GM12878 (cell line): Measurements from ENCODE around the gene AMHR2. TPM values are rescaled to one million over a fixed set of nuclear protein-coding genes. Genes with fewer than 3 reads are reported as not detected.

Source experiments
- BCL11A ChIP-seq: IDR thresholded peaks from 2 replicates; pipeline ENCODE4 v1.6.1; 2011; ENCODE audit warnings: low read depth, low read length
- CBFB ChIP-seq: IDR thresholded peaks from 2 replicates; pipeline ENCODE4 v1.6.1; 2016; ENCODE audit warnings: antibody characterized with exemption, low read depth
- FOS ChIP-seq: IDR thresholded peaks from 3 replicates; pipeline ENCODE4 v1.6.1; 2011; ENCODE audit warnings: borderline replicate concordance; ENCODE audit not compliant: insufficient read length; ENCODE audit errors: extremely low read depth
- GABPA ChIP-seq: IDR thresholded peaks from 2 replicates; pipeline ENCODE4 v1.6.1; 2014; ENCODE audit warnings: antibody characterized with exemption, low read depth, mild to moderate bottlenecking, inconsistent platforms
- GATAD2B ChIP-seq: fragments of 450-650 bp; conservative IDR thresholded peaks from 2 replicates; pipeline ENCODE4 v1.6.1; 2017; ENCODE audit warnings: low read depth, mild to moderate bottlenecking, moderate library complexity
- IRF3 ChIP-seq: fragments of 450-650 bp; IDR thresholded peaks from 2 replicates; pipeline ENCODE4 v1.6.1; 2014; ENCODE audit warnings: mild to moderate bottlenecking
- JUNB ChIP-seq: IDR thresholded peaks from 2 replicates; pipeline ENCODE4 v1.6.1; 2016; ENCODE audit warnings: antibody characterized with exemption, mild to moderate bottlenecking
- LARP7 ChIP-seq: fragments of 450-650 bp; IDR thresholded peaks from 2 replicates; pipeline ENCODE4 v1.6.1; 2017; ENCODE audit warnings: mild to moderate bottlenecking
- MXI1 ChIP-seq: fragments of 150-350 bp; IDR thresholded peaks from 2 replicates; pipeline ENCODE4 v1.6.1; 2011; ENCODE audit warnings: low read depth, mild to moderate bottlenecking, inconsistent platforms, low read length, improper control_type of control experiment
- PBX3 ChIP-seq: IDR thresholded peaks from 2 replicates; pipeline ENCODE4 v1.6.1; 2011; ENCODE audit warnings: mild to moderate bottlenecking, low read depth, low read length, moderate library complexity; ENCODE audit not compliant: insufficient replicate concordance
- POLR2AphosphoS5 ChIP-seq: IDR thresholded peaks from 2 replicates; pipeline ENCODE4 v1.6.1; 2011; ENCODE audit warnings: mild to moderate bottlenecking, low read length, inconsistent platforms
- RAD51 ChIP-seq: fragments of 450-650 bp; IDR thresholded peaks from 2 replicates; pipeline ENCODE4 v1.6.1; 2016; ENCODE audit warnings: moderate library complexity, mild to moderate bottlenecking, inconsistent platforms
- SMAD5 ChIP-seq: IDR thresholded peaks from 2 replicates; pipeline ENCODE4 v1.6.1; 2016; ENCODE audit warnings: antibody characterized with exemption, low read depth
- SRF ChIP-seq, 2 experiments: IDR thresholded peaks; 2 replicates each; pipeline ENCODE4 v1.6.1; 2011; ENCODE audit warnings: low read depth in 2 of 2, low read length in 2 of 2, mild to moderate bottlenecking in 1 of 2, moderate library complexity in 1 of 2
- STAT1 ChIP-seq: fragments of 450-650 bp; conservative IDR thresholded peaks from 2 replicates; pipeline ENCODE4 v1.6.1; 2014; ENCODE audit warnings: antibody characterized with exemption, mild to moderate bottlenecking
- TAF1 ChIP-seq: IDR thresholded peaks from 2 replicates; pipeline ENCODE4 v1.6.1; 2011; ENCODE audit warnings: mild to moderate bottlenecking, low read depth, low read length, borderline replicate concordance
- WRNIP1 ChIP-seq: IDR thresholded peaks from 2 replicates; pipeline ENCODE4 v1.6.1; 2011; ENCODE audit warnings: low read depth, low read length, improper control_type of control experiment, borderline replicate concordance
- YY1 ChIP-seq: IDR thresholded peaks from 2 replicates; pipeline ENCODE4 v1.6.1; 2011; ENCODE audit warnings: low read depth, mild to moderate bottlenecking, low read length
- ZBED1 ChIP-seq: IDR thresholded peaks from 2 replicates; pipeline ENCODE4 v1.6.1; 2016; ENCODE audit warnings: borderline replicate concordance
- ZNF207 ChIP-seq: fragments of 450-650 bp; IDR thresholded peaks from 2 replicates; pipeline ENCODE4 v1.6.1; 2014; ENCODE audit warnings: antibody characterized with exemption, mild to moderate bottlenecking, borderline replicate concordance
- ZNF24 ChIP-seq: fragments of 450-650 bp; IDR thresholded peaks from 2 replicates; pipeline ENCODE4 v1.6.1; 2017; ENCODE audit warnings: antibody characterized with exemption, mild to moderate bottlenecking
- ZNF274 ChIP-seq: IDR thresholded peaks from one replicate; pipeline ENCODE4 v1.8.0; 2011; ENCODE audit not compliant: insufficient read length, insufficient read depth
- polyA plus RNA-seq, 11 experiments: library from polyadenylated mRNA; depleted of rRNA in 4 of 11; unstranded in 6 of 11; stranded (reverse) in 5 of 11; fragments of >200 nt; fragmentation: Nextera tagmentation in 4 of 11; fragmentation: Illumina TruSeq in 1 of 11; extraction: Ambion mirVana in 4 of 11; extraction: Trizol in 1 of 11; gene quantifications; 1 replicate in 1 of 11; 2 replicates in 10 of 11; pipeline versions ENCODE4 v1.2.1 to v1.2.3, GENCODE V29; 2011 to 2016; ENCODE audit warnings: inconsistent platforms in 2 of 11, missing spikeins in 2 of 11, low read depth in 1 of 11
- total RNA-seq, 4 experiments: library from RNA; depleted of rRNA in 3 of 4; stranded (reverse); fragments of >200 nt in 3 of 4; fragmentation: Illumina TruSeq in 1 of 4; extraction: Trizol in 1 of 4; gene quantifications; 2 replicates each; pipeline versions ENCODE4 v1.2.1 to v1.2.3, GENCODE V29; 2013 to 2021
- TF ChIP-seq, protein P1 (sequence below): IDR thresholded peaks from 2 replicates; pipeline ENCODE4 v1.6.1; 2011; ENCODE audit warnings: low read depth, low read length, improper control_type of control experiment, borderline replicate concordance
- TF ChIP-seq, protein P2 (sequence below): IDR thresholded peaks from 2 replicates; pipeline ENCODE4 v1.6.1; 2012; ENCODE audit warnings: low read depth, low read length, improper control_type of control experiment
- TF ChIP-seq, protein P3 (sequence below): IDR thresholded peaks from 2 replicates; pipeline ENCODE4 v1.6.1; 2012; ENCODE audit warnings: low read depth, low read length, improper control_type of control experiment

Gene AMHR2
- total and polyA plus RNA-seq, 10 of the 15 experiments (the other 5 are each of a cell fraction or from before 2014, with no cell fraction given), result 0.06 TPM; not detected in 9

DNA sequence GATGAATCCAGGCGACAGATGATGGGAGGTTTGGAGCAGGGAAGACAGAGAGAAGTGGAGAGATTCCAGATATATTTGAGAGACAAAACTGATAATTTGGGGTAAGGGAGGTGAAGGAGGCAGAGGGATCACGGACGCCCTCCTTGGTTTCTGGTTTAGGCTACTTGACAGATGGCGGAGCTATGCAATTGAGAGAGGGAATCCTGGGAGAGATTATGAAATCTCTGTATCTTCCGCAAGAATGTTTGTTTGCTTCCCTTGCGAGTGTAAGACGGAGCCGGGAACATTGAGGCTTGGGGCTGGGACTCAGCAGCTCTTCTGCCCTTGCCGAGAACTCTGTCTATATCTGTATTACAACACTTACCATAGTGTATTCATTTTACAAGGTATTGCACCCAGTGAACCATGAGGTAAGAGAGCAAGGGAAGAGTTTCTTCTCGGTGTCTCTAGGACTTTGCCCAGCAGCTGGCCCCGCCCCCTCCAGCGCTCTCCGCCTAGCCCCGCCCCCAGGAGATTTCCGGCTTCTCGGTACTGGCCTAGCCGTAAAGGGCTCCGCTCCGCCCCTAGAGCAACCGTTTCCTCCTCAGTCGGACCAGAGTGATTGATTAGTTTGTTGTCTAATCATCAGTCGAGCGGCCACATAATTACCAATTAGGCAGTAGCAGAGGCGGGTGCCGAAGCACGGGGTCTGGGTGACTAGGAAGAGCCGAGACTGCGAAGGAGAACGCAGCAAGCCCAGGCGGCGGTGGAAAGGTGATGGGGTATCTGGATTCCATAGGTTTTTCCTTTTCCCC is 17.6 kb downstream of the AMHR2 start, which contains the start of gene PRR13 (continued):
- TF ChIP-seq SRF (IDR thresholded peaks at IDR 0.05; ENCODE audit: low read depth in 2 of 2, low read length in 2 of 2) (no peak), STAT1 (no peak), PBX3 (peak; percentile 94), MXI1 (peak; percentile 80), BCL11A (no peak), JUNB (no peak), GABPA (no peak), SMAD5 (peak; percentile 96), TAF1 (peak; percentile 95), ZBED1 (no peak), ZNF274 (no peak), YY1 (0 out of 2 replicates have a peak, but pooled peaks have one; percentile 28), FOS (peak; percentile 74), CBFB (peak; percentile 63; the same call in 1 of the 2 replicates), GATAD2B (no peak), WRNIP1 (no peak), ZNF207 (no peak), LARP7 (no peak), IRF3 (peak; percentile 68; the same call in 1 of the 2 replicates), ZNF24 (no peak), POLR2AphosphoS5 (peak; percentile 99), RAD51 (peak; percentile 82)
- TF ChIP-seq, protein P1, sequence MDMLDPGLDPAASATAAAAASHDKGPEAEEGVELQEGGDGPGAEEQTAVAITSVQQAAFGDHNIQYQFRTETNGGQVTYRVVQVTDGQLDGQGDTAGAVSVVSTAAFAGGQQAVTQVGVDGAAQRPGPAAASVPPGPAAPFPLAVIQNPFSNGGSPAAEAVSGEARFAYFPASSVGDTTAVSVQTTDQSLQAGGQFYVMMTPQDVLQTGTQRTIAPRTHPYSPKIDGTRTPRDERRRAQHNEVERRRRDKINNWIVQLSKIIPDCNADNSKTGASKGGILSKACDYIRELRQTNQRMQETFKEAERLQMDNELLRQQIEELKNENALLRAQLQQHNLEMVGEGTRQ, result peak; percentile 20; the same call in 1 of the 2 replicates
- TF ChIP-seq, protein P2, sequence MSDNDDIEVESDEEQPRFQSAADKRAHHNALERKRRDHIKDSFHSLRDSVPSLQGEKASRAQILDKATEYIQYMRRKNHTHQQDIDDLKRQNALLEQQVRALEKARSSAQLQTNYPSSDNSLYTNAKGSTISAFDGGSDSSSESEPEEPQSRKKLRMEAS, result peak; percentile 39; the same call in 1 of the 2 replicates
- TF ChIP-seq, protein P3, sequence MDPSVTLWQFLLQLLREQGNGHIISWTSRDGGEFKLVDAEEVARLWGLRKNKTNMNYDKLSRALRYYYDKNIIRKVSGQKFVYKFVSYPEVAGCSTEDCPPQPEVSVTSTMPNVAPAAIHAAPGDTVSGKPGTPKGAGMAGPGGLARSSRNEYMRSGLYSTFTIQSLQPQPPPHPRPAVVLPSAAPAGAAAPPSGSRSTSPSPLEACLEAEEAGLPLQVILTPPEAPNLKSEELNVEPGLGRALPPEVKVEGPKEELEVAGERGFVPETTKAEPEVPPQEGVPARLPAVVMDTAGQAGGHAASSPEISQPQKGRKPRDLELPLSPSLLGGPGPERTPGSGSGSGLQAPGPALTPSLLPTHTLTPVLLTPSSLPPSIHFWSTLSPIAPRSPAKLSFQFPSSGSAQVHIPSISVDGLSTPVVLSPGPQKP, result peak; percentile 30; the same call in 1 of the 2 replicates
